GM12864 (cell line): Measurements from ENCODE around the gene LRP1-AS.

Experiments
- DNase-seq: peaks from one replicate; pipeline ENCODE4 v3.0.0-alpha.2; 2011; ENCODE audit warnings: low read depth
- H3K4me3 ChIP-seq: 2 replicates; pipeline ENCODE4 v1.5.1; 2011; ENCODE audit warnings: mild to moderate bottlenecking, low read depth, low read length, control low read depth
- TF ChIP-seq, protein P1 (sequence below): IDR thresholded peaks from 2 replicates; pipeline ENCODE4 v1.5.1; 2011; ENCODE audit warnings: low read depth, mild to moderate bottlenecking, moderate library complexity, low read length, control low read depth, inconsistent platforms; ENCODE audit errors: missing control alignments

The LRP1-AS gene

DNA sequence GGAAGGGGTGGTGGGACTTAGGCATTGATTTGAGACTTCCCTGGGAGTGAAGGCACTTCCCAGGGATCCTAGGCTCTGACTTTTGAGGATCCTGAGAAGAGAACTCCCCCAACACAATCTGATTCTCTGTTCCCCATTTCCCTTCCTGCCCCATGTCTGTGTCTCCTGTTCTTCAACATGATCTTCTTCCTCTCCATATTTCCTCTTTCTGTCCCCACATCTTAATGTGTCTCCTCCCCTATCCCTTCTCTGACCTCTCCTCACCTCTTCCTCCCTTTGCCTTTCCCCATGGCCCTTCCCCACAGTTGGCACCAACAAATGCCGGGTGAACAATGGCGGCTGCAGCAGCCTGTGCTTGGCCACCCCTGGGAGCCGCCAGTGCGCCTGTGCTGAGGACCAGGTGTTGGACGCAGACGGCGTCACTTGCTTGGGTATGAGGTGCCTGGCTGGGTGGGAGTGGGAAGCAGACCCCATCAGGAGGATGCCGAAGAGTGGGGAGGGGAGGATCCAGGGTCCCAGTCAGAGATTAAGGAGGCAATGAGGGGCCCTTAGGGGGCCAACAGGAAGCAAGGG, 15.2 kb upstream of the LRP1-AS start:
- TF ChIP-seq, protein P1, sequence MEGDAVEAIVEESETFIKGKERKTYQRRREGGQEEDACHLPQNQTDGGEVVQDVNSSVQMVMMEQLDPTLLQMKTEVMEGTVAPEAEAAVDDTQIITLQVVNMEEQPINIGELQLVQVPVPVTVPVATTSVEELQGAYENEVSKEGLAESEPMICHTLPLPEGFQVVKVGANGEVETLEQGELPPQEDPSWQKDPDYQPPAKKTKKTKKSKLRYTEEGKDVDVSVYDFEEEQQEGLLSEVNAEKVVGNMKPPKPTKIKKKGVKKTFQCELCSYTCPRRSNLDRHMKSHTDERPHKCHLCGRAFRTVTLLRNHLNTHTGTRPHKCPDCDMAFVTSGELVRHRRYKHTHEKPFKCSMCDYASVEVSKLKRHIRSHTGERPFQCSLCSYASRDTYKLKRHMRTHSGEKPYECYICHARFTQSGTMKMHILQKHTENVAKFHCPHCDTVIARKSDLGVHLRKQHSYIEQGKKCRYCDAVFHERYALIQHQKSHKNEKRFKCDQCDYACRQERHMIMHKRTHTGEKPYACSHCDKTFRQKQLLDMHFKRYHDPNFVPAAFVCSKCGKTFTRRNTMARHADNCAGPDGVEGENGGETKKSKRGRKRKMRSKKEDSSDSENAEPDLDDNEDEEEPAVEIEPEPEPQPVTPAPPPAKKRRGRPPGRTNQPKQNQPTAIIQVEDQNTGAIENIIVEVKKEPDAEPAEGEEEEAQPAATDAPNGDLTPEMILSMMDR: no peak
- no peak for DNase-seq

GRCh38 chr12:57161491-57161890, 14.1 kb upstream of the LRP1-AS start:
- DNase-seq: no peak
- H3K4me3 ChIP-seq: no peak overlapping the region
- TF ChIP-seq, protein P1: no peak

More for the DNA sequence above, 15.2 kb upstream of the LRP1-AS start:
- no peak overlapping the region for H3K4me3 ChIP-seq

DNA sequence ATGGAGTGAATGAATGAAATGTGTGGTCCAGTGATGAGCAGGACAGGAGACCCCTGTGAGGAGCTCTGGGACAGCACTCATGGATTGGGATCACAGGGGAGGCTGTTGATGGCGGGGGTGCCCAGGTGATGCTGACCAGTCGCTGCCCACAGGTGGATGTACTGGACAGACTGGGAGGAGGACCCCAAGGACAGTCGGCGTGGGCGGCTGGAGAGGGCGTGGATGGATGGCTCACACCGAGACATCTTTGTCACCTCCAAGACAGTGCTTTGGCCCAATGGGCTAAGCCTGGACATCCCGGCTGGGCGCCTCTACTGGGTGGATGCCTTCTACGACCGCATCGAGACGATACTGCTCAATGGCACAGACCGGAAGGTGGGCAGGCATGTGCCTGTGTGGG, 13.3 kb upstream of the LRP1-AS start:
- TF ChIP-seq, protein P1: no peak
- no peak overlapping the region for H3K4me3 ChIP-seq
- no peak for DNase-seq

GRCh38 chr12:57160040-57160439, 12.6 kb upstream of the LRP1-AS start:
- H3K4me3 ChIP-seq: no peak overlapping the region
- TF ChIP-seq, protein P1: no peak
- no peak for DNase-seq

DNA sequence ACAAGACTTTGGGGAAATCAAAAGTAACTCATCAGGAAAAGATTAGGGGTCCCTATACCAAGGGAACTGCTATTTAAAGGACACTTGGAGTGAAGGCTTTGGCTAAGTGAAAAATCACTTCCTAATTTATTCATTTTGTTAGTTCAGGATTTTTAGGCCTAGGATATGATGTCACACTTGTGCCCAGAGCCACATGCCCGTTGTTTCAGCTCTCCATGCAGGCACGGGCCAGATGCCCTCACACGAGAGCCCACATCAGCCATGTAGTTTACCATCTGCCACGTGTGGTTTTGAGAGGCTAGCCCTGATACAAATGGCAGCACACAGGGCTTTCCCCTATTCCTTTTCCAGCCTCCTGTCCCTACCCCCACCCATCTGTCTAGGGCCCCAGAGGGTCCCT, 11.9 kb upstream of the LRP1-AS start:
- TF ChIP-seq, protein P1: no peak
- DNase-seq: no peak
- H3K4me3 ChIP-seq: no peak overlapping the region

GRCh38 chr12:57158665-57159064, 11.2 kb upstream of the LRP1-AS start:
- TF ChIP-seq, protein P1: no peak
- DNase-seq: no peak
- no peak overlapping the region for H3K4me3 ChIP-seq

GRCh38 chr12:57158186-57158585, 10.8 kb upstream of the LRP1-AS start:
- no peak overlapping the region for H3K4me3 ChIP-seq
- TF ChIP-seq, protein P1: no peak
- DNase-seq: no peak
